ENCODE data around the gene NPW.

Gene NPW

DNA sequence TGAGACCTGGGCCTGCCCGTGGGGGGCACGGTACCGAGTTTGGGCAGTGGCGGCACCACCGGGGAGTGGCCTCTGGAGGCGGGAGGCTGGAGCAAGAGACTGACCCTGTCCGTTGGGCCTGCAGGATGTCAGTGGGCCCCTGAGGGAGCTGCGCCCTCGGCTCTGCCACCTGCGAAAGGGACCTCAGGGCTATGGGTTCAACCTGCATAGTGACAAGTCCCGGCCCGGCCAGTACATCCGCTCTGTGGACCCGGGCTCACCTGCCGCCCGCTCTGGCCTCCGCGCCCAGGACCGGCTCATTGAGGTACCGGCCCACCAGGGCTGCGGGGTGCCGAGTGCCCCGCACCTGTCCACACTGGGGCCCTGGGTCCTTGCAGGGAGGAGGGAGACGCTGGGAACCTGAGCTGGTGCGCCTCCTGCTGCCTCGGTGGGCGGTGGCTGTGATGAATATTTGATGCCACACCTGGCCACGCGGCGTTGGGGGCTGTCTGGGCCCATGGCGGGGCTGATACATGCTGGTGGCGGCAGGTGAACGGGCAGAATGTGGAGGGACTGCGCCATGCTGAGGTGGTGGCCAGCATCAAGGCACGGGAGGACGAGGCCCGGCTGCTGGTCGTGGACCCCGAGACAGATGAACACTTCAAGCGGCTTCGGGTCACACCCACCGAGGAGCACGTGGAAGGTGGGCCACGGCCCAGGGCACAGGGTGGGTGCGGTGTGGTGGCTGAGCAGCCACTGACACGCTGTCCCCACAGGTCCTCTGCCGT, 16.8 kb downstream of the NPW start:
- DNase-seq (ENCODE audit: low read depth): no peak

DNA sequence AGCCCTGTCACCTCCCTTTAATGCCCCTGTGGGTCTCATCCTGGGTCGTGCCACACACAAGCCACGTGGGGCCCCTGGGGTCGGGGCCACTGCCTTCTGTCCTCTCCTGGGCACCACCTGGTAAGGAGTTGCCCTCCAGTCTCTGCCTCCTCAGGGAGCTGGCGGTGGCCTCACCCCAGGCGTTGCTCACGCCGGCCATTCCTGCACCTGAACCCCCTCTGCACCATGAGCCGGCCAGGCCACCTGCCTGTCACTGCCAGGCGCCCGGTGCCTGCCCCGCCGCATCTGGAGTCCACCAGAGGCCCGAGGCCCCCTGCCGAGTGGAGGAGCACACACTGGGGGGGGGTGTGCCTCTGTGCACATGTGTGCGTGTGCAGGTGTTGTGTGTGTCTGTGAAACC, 17.5 kb downstream of the NPW start:
- no peak for DNase-seq (ENCODE audit: low read depth)

DNA sequence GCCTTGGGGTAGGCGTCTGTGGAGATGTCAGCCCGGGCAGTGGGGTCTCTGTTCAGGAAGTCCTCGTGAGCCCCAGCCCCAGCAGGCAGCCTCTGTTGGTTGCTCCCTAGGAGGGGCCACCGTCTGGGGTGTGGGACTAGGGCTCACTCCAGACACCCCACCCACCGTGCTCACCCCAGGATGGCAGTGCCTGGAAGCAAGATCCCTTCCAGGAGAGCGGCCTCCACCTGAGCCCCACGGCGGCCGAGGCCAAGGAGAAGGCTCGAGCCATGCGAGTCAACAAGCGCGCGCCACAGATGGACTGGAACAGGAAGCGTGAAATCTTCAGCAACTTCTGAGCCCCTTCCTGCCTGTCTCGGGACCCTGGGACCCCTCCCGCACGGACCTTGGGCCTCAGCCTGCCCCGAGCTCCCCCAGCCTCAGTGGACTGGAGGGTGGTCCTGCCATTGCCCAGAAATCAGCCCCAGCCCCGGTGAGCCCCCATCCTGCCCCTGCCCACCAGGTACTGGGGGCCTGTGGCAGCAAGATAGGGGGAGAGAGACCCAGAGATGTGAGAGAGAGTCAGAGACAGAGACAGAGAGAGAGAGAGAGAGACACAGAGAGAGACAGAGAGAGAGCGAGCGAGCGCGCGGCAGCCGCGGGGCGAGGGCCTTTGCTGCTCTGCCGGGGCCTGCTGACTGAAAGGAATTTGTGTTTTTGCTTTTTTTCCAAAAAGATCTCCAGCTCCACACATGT, 18.2 kb downstream of the NPW start:
- DNase-seq (ENCODE audit: low read depth): no peak

DNA sequence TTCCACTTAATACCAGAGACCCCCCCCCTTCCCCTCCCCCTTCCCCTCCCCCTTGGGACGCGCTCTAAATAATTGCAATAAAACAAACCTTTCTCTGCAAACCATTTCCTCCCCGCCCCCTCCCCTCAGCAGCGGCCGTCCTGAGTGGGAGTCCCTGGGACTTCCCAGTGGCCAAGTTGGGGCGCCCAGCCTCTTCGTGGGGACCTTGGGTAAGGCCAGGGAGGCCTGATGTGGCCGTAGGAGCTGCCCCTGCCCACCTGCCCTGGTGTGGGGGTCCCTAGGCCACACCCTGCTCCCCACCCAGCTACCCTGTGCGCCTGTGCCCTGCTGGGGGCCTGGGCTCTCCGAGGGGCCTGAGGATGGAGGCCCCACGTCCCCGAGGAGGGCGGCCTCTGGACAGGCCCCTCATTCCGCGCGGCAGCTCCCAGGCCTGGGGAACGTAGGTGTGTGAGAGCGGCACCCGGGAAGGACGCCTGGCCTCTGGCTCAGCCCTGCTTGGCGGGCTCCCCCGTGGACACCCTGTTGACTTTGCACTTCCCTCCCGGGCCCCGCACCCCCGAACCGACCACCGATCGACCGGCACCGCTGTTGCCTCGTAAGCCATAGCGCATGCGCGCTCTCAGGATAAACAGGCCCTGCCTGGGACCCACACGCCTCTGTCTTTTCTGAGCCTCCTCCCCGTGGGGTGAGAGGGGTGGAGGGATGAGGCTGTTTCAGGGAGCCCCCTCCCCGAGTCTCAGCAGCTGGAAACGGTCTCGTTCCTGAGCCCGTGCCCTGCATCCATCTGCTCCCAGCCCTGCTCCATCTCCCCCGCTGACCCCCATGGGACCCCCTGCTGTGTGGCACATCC, 19.0 kb downstream of the NPW start:
- no peak for DNase-seq (ENCODE audit: low read depth)

DNA sequence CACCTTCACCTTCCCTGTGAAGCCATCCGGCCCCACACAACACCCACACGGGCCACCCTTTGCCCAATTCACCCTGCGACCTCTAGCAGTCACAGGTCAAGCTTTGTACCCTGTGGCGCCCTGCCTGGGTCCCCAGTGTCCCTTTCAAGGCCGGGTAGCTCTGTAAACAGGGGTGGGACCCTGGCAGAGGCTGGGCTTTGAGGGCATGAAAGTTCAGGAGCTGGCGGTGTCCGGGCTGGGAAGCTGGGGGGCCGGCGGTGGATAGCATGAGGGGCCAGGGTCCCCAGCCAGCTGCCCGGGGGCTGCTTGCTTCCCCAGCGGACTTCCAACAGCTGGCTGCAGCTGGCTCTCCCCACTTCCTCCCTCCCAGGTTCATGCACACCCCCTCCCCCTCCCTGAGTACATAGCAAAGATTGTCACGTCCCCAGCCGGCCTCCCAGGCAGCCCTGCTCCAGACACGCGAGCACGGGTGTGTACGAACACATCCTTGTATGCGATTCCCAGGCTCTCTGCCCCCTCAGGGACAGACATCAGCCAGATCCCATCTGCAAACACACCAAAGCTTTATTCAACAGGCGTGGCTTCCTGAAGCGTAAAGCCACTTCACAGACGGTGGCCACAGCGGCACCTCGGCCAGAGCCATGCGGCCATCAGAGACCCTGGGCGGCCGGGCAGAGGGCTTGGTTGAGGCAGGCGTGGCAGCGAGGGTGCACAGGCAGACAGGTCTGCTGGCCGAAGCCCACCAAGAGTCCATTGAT, 19.9 kb downstream of the NPW start:
- no peak for DNase-seq (ENCODE audit: low read depth)

DNA sequence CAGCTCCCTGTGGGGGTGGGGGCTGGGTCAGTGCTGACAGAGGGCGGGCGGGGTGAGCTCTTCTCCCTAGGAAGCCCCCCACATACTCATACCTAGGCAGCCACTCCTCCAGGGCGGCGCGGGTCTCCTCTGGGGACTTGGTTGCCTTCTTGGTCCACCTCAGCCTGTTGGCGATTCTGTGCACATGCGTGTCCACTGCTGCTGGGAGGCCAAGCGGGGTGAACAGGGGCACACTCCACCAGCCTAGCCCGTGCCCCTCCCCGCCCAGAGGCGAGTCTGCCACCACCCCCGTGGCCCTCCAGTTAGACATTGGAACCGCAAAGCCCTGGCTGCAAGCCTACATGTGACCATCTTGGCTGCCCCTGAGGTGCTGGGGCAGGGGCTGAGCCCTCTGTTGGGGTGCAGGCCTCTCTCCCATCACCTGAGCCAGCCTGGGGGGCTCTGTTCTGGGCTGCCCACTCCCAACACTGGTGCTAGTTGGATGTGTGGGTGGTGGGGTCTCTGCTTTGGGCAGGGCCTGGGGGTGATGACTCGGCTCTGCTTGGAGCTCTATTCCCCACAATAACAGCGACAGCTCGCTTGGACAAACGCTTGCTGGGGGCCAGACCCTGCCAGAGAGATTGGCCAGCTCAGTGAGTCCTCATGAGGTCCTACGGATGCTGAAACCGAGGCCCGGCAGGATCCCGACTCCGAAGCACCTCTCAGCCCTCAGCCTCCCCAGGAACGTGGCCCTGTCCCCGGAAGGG, 20.6 kb downstream of the NPW start:
- DNase-seq (ENCODE audit: low read depth): no peak

DNA sequence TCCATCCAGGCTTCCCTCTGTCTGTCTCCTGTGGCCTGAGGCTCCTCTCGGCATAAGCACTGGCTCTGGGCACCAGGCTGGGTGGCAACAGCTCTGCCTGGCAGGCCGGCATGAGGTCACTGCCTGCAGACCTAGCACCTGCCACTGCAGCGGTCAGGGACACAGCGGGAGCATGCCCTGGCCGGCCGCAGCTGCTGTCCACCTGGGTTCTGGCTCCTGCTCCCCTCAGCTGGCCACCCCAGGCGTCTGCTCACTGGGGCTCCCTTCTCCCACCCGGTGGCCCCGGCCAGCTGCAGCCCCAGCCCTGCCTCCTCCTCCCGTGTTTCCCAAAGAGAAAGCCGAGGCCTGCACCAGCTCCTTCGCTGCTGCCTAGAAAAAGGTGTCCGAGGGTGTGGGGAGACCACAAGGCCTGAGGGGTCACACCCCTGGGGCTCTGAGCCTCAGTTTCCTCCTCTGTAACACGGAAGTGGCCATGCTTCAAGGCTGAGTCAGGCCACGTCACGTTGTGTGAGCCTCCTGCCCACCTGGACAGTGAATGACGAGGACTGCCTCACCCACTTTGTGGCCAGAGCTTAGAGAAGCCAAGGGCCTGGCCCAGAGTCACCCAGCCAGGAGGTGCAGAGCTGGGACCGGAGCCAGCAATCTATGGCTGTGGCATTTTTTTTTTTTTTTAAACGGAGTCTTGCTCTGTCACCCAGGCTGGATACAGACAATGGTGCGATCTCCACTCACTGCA, 21.4 kb downstream of the NPW start:
- no peak for DNase-seq (ENCODE audit: low read depth)

DNA sequence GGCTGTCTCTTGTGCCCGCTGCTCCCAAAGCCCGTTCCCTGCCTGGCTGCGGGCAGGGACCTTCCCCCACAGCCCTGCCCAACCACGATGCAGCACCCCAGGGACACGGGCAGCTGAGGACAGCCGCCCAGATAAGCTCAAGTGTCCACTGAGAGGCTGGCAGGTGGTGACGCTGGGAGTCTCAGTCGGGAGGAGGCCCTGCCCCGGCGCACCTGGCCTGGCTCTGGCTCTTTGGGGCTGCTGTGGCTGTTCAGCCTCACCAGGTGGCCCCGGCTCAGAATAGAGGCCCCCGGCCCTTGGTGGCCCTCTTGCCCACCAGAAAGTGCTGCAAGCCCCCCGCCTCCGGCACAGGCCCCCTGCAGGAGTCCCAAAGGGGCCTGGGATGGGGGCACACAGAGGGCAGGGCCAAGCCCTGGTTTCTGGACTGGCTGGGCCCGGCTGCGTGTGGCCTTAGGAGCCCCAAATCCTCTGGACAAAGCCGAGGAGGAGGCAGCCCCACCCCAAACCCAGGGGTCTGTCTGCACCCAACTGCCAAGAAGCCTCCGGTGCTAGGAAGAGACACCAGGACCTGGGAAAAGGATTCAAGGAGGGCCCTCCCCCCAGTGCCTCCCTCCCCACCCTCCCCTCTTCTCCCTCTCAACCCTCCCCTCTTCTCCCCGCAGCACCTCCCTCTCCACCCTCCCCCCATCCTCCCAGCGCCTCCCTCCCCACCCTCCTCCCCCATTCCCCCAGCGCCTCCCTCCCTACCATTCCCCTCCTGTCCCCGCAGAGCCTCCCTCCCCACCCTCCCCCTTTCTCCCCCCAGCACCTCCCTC, 22.8 kb downstream of the NPW start:
- DNase-seq (ENCODE audit: low read depth): no peak

DNA sequence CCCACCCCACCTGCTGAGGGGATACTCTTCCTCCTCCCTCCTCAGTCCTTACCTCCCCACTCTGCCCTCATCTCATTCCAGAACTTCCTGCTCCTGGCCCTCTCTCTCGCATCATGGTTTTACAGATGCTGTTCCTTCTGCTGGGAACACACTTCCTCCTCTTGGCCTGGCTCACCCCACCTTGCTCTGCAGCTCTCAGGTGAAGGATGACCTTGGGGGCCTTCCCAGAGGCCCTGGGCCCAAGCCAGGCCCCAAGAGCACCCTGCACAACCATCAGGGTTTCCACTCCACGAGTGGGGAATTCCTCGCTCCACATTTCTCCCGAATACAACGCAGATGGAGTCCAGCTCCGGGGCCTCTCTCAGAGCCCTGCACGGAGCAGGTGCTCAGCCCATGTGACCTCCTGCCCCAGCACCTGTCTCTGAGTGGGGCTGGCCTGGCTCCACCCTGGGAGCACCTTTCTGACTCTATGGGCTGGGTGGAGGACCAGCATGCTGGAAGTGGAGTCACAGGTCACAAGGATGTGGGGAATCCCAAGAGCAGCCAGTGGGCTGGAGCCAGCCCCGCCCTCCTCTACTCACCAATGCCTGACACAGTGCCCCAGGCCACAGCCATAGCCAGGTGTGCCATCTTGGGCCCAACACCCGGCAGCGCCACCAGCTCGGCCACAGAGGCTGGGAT, 23.5 kb downstream of the NPW start:
- no peak for DNase-seq (ENCODE audit: low read depth)

DNA sequence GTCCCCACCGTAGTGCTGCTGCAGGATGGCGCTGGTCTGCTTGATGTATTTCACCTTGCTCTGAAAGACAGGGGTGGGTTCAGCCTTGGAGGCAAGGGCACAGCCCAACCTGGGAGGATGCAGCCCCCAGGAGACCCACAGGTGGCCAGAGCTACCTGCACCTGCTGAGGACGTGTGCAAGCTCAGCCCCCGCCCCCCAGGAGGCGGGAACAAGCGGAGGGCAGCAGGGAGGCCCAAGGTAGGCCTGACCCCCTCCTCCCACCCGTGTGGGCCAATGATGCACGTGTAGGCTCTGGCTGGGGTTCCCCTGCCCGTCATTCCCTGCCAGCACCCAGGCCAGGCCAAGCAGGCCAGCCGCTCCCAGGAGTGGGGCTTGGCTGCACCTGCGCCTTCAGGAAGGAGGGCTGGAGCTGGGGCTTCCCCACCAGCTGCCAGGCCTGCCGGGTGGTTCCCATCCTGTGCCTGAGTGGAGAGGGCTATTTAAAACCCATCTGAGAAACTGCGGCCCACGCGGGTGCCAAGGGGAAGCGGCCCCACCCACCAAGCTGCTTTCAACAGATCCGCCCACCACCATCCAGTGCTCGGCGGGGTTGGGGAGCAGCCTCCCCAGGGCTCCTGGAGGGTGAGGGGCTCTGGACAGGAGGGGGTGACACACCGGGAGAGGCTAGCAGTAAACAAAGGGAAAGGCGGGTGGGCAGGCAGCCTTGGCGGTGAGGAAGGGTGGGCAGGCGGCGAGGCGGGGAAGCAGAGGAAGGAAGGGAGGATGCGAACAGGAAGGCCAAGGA, 24.3 kb downstream of the NPW start:
- no peak for DNase-seq (ENCODE audit: low read depth)

DNA sequence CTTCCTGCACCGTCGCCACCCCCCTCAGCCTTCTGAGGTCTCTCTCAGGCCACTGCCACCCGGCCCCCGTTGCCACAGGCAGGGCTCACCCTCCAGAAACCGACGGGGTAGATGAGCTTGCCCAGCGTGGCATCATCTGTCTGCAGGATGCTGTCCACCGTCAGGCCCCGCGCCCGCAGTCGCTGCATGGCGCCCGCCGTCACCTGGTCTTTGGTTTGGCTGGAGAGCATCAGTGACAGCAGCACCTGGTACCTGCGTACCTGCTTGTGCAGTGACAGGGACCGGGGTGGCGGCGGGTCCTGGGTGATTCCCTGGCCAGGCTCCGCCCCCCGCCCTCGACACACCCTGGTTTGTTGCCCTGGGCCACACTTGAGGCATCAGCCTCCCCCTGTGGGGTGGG, 25.0 kb downstream of the NPW start:
- no peak for DNase-seq (ENCODE audit: low read depth)

DNA sequence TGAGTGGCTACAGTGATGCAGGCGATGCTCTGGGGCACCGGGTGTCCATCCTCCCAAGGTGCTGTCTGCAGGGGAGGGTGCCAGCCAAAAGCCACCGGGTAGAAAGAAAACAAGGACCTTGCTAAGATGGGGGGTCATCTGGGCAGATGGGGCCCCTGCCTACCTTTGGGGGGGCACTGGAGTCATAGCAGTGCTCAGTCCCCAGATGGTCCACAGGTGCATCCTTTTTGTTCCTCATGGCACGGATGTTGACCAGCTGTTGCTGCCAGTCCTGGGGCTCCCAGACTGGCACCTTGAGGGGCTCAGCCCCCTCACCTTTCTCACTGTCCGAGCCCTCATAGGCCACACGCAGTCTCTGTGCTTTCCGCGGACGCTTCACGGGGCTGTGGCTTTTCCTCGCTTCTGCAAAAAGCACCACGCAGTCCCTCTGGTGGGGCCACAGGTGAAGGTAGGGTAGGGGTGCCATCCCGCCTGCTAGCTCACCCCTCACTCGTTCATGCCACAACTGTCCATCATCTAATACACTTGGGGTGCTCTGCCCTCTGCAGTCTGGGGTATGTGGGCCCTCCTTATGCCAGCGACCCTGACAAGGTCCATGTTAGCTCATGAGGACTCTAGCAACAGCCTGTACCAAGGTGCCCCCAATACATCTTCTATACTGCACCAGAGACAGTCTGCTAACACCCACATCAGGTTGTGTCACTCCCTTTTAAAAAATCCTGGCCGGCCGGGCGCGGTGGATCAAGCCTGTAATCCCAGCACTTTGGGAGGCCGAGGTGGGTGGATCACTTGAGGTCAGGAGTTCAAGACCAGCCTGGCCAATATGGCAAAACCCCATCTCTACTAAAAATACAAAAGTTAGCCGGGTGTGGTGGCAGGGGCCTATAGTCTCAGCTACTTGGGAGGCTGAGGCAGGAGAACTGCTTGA, 26.6 kb downstream of the NPW start:
- no peak for DNase-seq (ENCODE audit: low read depth)

DNA sequence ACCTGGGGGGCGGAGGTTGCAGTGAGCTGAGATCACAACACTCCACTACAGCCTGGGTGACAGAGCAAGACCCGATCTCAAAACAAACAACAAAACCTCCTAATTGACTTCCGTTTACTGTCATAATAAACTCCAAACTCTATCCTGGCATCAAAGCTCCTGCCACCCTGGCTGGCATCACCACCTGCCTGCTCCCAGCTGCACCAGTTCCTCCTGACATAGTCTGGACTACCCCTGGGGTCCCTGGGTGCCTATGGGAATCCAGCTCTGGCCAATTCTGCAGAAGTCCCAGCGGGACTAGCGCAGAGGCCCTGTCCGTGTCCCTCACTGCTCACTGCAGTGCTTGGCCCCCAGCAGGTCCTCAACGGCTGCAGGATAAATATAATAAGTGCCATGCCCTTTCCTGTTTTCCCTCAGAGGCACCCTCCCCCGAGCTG, 27.3 kb downstream of the NPW start:
- DNase-seq (ENCODE audit: low read depth): no peak

DNA sequence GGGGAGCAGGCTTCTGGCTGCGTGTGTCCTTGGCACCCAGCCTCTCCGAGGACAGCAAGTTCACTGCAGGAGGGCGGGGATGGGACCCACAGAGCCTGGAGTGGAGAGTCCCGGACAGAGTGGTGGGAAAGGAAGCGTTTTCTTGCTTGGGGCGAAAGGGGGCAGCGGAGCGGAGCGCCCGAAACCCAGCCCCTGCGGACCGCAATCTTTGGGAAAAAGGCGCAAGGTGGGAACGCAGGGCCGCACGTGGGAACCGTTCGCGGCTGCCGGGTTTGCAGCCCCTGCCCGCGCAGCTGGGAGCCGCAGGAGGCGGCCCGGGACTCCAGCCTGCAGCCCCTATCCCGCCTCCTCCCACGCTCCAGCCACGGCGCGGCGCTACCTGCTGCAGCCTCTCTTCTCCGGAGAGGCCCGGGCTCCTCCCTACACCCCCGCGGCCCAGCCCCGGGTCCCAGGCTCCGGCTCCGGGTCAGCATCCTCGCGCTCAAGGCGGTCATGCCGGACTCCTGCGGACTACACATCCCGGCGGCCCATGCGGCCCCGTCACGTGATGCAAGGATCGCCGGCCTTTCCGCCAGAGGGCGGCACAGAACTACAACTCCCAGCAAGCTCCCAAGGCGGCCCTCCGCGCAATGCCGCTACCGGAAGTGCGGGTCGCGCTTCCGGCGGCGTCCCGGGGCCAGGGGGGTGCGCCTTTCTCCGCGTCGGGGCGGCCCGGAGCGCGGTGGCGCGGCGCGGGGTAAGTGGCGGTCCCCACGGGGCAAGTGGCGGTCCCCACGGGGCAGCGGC, 27.9 kb downstream of the NPW start, which contains the start of the genes NTHL1 and TSC2:
NTHL1 (minus strand) TSS at position 505 of the 786 bp plus-strand sequence; CDS start at position 494, 11 bp downstream.
TSC2 (plus strand) TSS at position 656 of the 786 bp plus-strand sequence. CDS start 631 bp downstream, outside the sequence.
- peak; percentile 84 for DNase-seq (ENCODE audit: low read depth)

DNA sequence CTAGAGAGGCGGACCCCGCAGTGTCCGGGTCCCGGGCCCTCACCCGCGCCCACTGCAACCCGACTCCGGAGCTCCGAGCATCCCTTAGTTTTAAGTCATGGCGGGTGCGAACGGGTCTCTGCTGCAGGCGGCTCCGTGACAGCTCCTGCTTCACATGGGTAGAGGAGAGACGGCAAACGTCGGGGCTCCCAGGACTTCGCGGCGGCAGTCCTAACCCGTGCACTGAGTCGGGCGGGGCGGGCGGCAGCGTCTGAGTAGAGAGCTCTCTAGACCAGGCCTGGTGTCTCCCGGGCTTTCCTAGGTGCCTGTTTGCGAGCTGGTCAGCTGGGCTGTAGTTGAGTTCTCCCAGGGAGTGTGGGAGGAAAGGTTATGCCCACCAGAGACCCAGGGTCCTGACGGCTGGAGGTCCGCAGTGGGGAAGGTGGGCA, 28.5 kb downstream of the NPW start:
- DNase-seq (ENCODE audit: low read depth): no peak

DNA sequence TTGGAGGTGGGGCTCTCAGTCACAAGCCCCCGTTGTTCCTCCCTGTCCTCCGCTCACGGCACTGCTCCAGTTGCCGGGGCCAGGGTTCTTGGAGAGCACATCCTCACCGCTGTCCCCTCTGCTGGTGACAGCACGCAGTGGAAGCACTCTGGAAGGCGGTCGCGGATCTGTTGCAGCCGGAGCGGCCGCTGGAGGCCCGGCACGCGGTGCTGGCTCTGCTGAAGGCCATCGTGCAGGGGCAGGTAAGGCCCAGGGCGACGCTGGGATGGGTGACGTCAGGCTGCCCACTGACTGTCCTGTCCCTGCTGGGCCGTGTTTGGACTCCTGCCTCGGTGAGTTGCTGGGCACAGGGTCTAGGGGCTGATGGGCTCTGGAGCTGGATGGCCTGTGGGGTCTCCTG, 33.6 kb downstream of the NPW start:
- DNase-seq (ENCODE audit: low read depth): no peak

Data from T follicular helper cell (primary cell).